Epithelial cell of proximal tubule (primary cell): ENCODE data around the gene NR2C2. TPM values are rescaled to one million over a fixed set of nuclear protein-coding genes. Genes with fewer than 3 reads are reported as not detected.

Experiments used
- DNase-seq: peaks from one replicate; pipeline ENCODE4 v3.0.0-alpha.2; 2011; ENCODE audit warnings: low read depth
- H3K4me3 ChIP-seq: 2 replicates; pipeline ENCODE4 v1.5.1; 2011; ENCODE audit warnings: low read depth, mild to moderate bottlenecking, low read length
- total RNA-seq: library from RNA; depleted of rRNA; stranded (reverse); fragments of >200 nt; gene quantifications from 2 replicates; pipeline ENCODE4 v1.2.3, GENCODE V29; 2015
- TF ChIP-seq, protein P1 (sequence below): conservative IDR thresholded peaks from 2 replicates; pipeline ENCODE4 v1.5.1; 2012; ENCODE audit warnings: low read depth, mild to moderate bottlenecking, low read length

The NR2C2 gene
- total RNA-seq, 1 donor from 2014 or later, result 16.3 TPM

DNA sequence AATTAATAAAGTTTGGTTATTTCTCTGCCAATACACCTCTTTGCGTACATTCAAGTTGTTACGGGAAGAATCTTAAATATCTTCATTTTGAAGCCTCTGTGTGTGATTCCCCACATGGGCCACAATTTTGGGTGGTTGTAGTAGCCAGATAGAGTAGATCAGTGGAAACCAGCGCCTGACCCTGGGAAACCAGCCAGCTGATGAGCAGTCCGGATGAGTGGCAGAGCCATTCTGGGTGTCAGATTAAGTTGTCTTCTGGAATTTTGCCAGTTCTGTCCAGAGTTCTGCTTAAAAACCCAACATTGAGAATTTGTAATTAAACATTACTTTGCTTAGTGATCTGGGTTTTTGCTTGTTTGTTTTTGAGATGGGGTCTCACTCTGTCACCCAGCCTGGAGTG, 68.1 kb downstream of the NR2C2 start:
- DNase-seq, result no peak
- TF ChIP-seq, protein P1, sequence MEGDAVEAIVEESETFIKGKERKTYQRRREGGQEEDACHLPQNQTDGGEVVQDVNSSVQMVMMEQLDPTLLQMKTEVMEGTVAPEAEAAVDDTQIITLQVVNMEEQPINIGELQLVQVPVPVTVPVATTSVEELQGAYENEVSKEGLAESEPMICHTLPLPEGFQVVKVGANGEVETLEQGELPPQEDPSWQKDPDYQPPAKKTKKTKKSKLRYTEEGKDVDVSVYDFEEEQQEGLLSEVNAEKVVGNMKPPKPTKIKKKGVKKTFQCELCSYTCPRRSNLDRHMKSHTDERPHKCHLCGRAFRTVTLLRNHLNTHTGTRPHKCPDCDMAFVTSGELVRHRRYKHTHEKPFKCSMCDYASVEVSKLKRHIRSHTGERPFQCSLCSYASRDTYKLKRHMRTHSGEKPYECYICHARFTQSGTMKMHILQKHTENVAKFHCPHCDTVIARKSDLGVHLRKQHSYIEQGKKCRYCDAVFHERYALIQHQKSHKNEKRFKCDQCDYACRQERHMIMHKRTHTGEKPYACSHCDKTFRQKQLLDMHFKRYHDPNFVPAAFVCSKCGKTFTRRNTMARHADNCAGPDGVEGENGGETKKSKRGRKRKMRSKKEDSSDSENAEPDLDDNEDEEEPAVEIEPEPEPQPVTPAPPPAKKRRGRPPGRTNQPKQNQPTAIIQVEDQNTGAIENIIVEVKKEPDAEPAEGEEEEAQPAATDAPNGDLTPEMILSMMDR, result no peak
- H3K4me3 ChIP-seq, result no peak overlapping the region

DNA sequence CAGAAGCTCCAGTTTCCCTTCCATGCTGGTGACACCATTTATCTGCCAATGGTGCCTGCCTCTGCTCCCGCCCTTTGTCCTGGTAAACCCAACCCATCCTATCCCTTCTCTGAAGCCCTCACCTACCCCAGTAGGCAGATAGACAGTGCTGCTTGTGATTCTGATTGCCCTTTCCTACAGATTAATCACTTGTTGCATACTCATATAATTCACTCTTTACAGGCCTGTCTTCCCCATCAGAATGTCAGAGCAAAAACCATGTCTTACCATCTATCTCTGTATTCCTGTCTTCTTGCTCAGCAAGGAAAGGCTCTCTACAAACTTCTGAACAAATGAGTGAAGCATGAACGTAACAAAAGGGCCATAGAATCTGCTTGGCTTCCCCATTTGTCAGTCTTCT, 69.8 kb downstream of the NR2C2 start:
- no peak for DNase-seq
- TF ChIP-seq, protein P1, result no peak
- H3K4me3 ChIP-seq, result no peak overlapping the region

DNA sequence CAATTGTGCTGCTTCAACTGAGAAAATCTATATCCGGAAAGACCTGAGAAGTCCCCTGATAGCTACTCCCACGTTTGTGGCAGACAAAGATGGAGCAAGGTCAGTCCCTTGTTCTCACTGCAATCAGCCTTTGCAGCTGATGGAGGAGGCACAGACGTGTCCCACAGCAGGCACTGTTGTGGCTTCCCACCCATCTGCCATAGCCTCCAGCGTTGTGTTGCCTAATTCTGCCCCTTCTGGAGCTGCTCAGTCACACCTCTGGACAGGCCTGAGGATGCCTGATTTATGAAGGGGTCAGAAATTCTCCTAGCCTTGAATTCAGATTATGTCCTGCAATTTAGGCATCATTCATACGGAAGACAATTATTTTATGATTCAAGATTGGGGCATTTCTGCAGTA, 75.9 kb downstream of the NR2C2 start:
- no peak for DNase-seq
- no peak overlapping the region for H3K4me3 ChIP-seq
- TF ChIP-seq, protein P1, result no peak

DNA sequence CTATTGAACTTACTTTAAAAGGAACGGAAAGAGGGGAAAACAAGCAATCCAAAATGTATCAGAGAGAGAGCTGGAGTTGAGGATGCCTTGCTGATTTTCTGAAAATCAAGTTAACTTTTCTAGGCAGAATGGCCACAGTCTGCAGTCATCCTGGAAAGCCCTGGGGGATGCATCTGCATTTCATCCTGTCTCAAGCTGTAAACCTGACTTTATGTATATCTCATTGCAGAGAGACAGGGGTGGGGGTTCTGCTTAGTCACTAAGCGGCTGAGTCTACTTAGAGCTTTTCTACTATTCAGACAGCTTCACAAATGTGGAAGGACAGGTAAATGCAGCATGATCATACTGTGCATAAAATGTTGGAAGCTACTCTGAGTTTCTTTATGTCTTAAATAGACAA, 76.3 kb downstream of the NR2C2 start:
- no peak overlapping the region for H3K4me3 ChIP-seq
- no peak for DNase-seq
- TF ChIP-seq, protein P1, result no peak

DNA sequence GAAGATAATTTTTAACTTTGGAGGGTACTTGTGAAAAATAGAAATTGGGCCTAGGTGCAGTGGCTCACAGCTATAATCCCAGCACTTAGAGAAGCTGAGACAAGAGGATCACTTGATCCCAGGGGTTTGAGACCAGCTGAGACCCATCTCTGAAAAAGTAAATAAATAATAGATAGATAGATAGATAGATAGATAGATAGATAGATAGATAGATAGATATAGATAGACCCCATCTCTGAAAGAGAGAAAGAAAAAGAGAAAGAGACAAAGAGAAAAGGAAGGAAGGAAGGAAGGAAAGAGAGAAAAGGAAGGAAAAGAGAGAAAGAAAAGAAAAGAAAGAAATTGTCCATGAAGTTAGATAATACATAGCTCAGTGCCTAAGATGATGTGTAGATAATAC, 82.2 kb downstream of the NR2C2 start:
- TF ChIP-seq, protein P1, result no peak
- no peak for DNase-seq
- H3K4me3 ChIP-seq, result no peak overlapping the region

DNA sequence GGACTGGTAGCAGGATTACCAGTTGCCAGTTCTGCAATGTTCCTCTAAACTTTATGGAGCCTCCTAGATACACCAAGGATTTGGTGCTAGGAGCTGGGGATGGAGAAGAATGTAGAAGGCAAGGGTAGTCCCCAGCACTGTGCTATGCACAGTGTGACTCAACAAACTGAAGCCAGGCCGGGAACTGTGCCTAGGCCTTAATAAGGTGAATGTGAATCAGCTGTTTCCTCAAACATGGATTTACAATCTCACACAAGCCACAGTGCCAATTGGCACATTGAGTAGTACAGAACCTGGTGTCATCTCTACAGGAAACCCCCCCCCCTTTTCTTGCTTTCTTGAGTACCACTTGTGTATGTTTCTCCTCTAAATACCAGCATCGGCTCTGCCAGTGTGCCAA, 85.3 kb downstream of the NR2C2 start:
- H3K4me3 ChIP-seq, result no peak overlapping the region
- TF ChIP-seq, protein P1, result no peak
- no peak for DNase-seq

DNA sequence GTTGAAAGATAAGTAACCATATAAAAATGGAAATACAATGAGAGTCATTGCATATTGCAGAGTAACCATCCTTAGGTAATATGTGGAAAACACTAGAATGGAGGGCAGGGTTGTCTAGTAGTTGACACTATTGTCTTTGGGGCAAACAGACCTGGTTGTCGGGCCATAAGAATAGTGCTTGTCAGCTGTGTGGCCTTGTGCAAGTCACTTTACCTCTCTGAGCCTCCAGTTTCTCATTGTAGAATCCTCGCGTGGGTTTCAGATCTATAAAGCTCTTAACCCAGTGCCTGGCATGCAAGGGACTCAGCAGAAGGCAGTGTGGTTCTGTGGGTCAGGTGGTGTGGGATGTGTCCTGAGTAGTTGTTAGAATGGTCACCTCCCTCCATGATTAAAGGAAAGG, 85.7 kb downstream of the NR2C2 start:
- no peak overlapping the region for H3K4me3 ChIP-seq
- DNase-seq, result no peak
- TF ChIP-seq, protein P1, result no peak
